Left hindlimb (tissue), 1 donor: ENCODE results near the gene IQCM.

ENCODE experiments used
- DNase-seq: peaks from one replicate; pipeline ENCODE4 v3.0.0-alpha.2; 2018

Gene IQCM

DNA sequence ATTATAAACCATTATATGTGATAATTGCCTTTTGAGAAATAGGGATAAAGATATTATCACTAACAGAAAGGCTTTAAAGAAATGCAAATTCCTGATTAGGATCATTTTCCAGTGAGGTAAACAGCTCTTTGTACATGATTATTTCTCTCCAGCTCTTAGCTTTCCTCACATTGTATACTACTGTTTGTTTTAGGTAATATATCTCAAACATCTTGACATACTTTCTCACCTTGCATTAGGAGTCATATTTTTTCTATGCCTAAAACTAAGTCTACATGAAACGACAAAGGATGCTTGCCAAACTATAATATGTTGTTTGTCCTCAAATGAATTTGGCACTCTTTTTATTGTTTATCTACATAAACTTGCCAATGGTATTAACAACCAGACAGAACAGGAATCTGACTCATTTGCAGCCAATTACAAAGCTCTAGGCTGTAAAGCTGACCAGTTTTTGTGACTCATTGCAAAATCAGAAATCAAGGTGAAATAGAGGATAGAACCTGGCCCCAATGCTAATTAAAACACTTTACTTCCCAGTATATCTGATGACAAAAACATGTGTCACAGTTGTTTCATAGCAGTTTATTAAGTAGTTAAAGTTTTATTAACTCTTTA lies 107.0 kb downstream of the IQCM start:
- DNase-seq: no peak

DNA sequence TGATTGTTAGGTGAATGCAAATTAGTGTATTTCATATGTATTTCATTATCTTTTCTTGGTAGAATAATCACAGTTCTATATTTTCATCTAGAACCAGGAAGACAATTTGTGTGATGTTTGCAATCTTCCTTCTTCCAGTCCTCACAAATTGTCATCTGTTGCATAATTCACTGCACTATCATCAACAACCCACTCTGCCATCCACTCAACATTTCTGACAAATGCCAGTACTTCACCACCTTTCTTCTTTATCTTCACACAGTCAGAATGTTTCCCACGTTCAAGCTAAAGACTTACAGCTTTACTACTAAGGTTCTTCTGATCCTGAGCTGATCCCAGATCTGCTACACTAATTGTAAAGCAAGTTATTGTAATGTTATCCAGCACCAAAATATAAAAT lies 107.8 kb downstream of the IQCM start:
- no peak for DNase-seq

GRCh38 chr4:149706942-149707341 lies 108.7 kb downstream of the IQCM start:
- DNase-seq: no peak

DNA sequence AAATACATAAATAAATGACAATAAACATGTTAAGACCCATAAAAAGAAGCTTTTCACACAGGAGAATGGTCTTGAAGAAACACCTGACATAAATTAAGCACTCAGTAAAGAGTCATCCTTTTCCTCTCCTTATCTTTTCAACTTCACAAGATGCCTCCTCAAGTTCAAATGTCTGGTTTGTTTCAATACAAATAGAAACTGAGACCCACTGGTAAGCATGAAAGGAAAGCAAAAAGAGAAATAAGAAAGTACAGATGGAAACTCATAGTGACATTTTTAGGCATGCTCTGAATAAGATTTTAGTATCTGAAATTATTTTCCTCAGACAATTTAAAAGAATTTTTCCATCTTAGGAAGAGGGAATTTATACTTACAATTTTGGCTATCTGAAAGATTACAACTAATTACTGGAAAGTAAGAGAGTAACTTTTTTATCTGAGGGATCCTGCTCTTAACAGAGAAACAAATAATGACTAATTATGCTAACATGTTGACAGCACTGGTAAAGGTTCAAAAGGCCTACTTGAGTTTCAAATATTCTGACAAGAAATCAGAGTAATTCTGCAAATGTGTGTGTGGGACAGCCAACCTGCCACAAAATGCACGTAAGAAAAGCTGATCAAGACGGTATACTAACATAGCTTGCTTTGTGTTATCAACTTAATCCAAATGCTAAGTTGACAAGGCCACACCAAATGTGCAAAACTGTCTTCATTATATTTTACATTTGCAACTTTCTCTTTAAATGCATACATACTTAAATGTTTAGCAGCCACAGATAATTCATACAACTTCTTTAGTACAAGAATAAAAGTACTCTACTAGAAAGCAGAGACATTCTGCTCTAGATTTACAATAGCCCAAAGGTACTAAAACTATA lies 113.0 kb downstream of the IQCM start:
- no peak for DNase-seq

- no peak for DNase-seq
Observed at GRCh38 chr4:149701435-149702156, 114.0 kb downstream of the IQCM start.

DNA sequence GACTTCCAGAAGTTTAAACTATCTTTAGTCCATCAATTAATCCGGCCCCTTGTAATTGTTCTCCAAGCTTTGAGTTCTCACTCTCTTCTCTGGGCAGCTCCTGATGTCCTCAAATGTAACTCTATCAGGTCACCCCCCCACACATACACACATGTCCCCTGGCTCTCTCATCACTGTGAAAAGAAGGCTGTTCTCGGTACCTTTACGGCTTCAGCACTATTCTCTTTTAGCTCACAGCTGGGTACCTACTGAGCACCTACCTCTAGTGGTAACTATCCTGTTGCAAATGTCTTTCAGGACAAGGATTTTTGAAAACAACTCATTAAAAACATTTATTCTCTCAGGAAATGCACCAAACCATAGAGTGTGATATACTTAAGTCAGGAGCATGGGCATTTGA lies 115.4 kb downstream of the IQCM start:
- no peak for DNase-seq

GRCh38 chr4:149699642-149700041 lies 116.0 kb downstream of the IQCM start:
- no peak for DNase-seq

GRCh38 chr4:149690726-149691125 lies 124.9 kb downstream of the IQCM start:
- DNase-seq: no peak

- DNase-seq: no peak
Observed at GRCh38 chr4:149684516-149684915, 131.1 kb downstream of the IQCM start.

DNA sequence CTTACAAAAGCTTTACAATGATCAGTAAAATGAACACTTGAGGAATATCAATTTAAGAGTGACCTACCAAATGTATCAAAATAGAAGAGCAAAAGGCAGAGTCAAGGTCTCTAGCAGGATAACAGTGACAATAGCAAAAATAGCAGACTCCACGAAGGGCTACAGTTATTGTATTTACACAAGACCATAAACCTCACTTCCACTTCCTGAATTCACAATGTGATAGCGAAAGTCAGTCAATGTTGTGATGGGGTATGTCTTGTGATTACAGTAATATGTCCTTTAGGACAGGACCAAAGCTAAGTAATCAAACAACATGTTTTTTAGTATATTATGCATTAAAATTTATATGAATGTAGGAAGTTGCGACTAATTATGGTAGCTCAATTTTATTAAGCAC lies 139.6 kb downstream of the IQCM start:
- DNase-seq: no peak

DNA sequence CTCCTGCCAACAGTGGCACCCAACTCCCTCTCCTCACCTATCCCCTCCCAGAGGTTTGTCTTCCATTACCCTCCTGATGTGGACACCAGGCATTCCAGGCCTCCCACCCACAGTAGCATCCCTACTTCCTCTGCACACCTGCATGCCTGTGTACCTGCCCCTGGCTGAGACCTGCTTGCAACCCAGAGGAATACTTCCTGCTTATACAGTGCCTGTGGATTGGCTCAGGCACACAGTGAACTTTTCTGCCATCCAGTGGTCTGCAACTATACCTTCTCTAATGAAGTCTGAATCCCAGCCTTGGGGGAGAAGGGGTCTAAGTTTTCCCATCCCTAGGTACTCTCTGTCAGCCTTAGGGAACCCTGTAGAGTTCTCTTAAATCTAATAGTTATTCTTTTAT lies 169.9 kb downstream of the IQCM start:
- DNase-seq: no peak

DNA sequence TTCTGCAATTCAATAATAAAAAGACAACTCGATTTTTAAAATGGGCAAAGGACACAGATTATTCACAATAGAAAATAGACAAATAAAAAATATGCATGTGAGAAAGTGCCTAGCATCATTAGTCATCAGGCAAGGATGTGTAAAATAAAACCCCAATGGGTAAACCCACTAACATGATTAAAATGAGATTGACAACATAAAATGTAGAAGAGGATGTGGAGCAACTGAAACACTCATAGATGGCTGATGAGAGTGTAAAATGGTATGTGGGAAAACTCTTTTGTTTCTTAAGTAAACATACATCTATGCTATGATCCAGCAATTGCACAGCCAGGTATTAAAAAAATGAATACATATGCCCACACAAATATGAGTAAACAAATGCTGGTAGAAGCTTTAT lies 177.6 kb downstream of the IQCM start:
- no peak for DNase-seq

GRCh38 chr4:149634368-149634767 lies 181.3 kb downstream of the IQCM start:
- DNase-seq: no peak

DNA sequence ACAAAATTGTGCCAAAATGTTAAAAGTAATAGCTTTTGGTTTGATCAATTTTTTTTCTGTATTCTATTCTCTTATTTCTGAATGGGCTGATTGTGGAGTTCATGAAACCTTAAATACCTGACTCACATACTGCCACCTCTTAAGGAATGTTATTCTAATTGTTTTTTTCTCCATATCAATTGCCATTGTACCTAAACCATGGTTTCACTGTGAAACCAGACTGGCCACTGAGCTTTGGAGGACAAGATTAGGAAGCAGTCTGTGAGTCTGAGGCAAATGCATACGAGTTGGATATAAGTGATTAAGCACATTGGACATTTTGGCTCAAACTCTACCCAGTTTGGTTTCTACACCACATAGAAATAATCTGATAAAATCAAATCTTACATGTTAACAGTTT lies 184.0 kb downstream of the IQCM start:
- DNase-seq: no peak

GRCh38 chr4:149630064-149630463 lies 185.6 kb downstream of the IQCM start:
- DNase-seq: no peak

- DNase-seq: no peak
Observed at GRCh38 chr4:149605601-149606378, 209.9 kb downstream of the IQCM start.

- DNase-seq: no peak
Observed at GRCh38 chr4:149604827-149605226, 210.8 kb downstream of the IQCM start.

DNA sequence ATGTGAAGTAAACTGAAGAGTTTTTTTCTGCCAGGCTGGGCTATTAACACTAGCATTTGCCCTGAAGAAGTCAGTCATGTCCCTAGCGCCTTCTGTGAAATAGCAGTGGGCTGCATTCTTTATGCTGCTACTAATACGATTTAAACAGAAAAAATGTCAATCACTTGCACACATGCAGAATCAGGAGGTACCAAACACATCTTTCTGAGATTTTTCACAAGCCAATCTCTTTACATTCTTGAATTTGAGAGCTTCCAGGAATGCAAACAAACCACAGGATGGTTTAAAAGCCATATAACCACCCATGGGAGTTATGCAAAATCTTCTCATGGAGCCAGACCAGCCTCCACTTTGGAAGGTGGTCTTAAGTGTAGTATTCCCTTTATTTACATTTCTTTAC lies 220.1 kb downstream of the IQCM start:
- DNase-seq: no peak

GRCh38 chr4:149589826-149590225 lies 225.8 kb downstream of the IQCM start:
- DNase-seq: no peak

GRCh38 chr4:149584722-149585121 lies 230.9 kb downstream of the IQCM start:
- DNase-seq: no peak

GRCh38 chr4:149574971-149575370 lies 240.7 kb downstream of the IQCM start:
- no peak for DNase-seq

DNA sequence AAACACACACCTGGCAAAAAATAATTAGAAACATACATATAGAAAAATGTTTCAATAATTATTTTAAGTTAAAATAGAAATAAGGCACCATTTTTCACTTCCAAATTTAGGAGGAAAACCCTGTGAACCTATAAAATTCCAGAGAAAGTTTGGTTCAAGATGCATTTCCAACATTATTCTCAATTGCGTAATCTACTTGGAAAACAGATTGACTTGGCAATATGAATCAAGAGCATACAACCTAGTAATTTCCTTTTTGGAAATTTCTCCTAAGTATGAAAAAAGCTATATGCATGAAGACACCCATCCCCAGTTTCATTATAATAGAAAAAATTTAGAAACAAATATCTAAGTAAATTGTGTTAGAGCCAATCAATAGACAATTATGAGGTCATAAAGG lies 242.9 kb downstream of the IQCM start:
- no peak for DNase-seq

DNA sequence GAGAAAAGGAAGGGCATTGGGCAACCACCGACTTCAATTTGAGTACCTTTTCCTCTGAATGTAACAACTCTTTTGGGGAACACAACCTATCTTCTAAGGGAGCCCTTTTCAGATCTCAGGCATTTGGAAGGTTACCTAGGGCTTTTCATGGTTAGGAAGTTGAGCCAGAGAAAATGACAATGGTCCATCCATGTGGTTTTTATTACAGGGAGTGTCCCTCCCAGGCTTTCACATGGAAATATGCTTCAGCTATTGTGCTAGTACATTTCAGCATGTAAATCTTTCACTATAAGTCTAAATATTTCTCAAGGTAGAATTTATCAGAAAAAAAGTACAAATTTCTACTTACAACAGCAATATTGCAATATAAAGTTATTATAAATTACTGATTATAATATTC lies 259.8 kb downstream of the IQCM start:
- DNase-seq: no peak
